ENCODE measurements around the gene FXR1.

DNA sequence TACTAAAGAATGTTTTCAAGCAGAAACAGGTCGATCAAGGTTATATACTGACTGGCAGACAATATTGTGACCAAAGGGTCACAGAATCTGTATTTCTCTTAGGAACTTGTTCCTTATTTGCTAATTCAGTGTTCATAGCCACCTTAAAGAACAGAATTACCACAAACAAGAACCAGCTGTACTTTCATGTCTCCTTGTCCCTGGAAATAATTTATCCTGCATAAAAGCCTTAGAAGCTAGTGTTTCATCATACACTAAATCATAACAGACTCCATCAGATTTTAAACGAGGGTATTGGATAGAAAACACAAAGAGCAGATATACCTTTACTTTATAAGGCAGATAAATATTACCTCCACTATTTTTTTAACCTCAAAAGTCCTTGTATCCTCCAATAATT is 70.7 kb downstream of the FXR1 start:
- TF ChIP-seq, protein P1, sequence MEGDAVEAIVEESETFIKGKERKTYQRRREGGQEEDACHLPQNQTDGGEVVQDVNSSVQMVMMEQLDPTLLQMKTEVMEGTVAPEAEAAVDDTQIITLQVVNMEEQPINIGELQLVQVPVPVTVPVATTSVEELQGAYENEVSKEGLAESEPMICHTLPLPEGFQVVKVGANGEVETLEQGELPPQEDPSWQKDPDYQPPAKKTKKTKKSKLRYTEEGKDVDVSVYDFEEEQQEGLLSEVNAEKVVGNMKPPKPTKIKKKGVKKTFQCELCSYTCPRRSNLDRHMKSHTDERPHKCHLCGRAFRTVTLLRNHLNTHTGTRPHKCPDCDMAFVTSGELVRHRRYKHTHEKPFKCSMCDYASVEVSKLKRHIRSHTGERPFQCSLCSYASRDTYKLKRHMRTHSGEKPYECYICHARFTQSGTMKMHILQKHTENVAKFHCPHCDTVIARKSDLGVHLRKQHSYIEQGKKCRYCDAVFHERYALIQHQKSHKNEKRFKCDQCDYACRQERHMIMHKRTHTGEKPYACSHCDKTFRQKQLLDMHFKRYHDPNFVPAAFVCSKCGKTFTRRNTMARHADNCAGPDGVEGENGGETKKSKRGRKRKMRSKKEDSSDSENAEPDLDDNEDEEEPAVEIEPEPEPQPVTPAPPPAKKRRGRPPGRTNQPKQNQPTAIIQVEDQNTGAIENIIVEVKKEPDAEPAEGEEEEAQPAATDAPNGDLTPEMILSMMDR (conservative IDR thresholded peaks at IDR 0.05; ENCODE audit: low read depth, low read length), result no peak
- no peak for TF ChIP-seq EZH2phosphoT487 (IDR thresholded peaks at IDR 0.05; ENCODE audit: borderline replicate concordance, low read length)

Measured in PC-3 (cell line).